ENCODE data around the gene EEIG1.

DNA sequence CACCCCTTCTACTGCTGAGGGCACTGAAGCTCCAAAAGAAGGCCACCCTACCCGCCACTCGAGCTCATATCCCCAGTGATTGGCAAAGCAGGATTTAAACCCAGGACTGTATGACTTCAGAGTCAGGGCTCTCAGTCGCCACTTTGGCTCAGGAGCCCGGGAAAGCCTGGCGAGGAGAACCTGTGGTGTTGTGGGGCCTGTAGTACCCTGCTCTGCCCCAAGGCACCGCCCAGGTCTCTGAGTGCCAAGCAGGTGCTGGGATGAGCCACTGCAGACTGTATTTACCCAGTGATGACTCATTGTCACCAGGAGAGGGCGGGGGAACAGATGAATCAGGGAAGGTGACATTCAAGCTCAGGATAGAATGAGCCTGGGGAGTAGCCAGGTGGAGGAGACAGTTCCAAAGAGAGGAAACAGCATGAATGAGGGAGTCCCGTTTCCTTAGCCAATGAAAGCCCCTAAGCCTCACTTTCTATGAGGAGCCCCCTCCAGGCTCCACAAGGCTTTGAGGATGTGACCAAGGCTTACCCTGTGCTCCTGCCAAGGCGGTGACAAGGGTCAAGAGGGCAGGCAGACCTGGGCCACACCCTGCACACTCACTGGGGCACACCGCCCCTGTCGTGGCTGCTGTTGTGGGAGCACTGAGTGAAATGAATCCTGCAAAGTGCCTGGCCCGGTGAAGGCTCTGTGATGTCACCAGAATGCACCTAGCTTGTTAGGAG lies 25.3 kb downstream of the EEIG1 start:
- TF ChIP-seq EZH2 (optimal IDR thresholded peaks at IDR 0.05; ENCODE audit: low read depth, low read length) (no peak), CTCF (IDR thresholded peaks at IDR 0.05; ENCODE audit: low read length) (peak; percentile 82), EZH2phosphoT487 (IDR thresholded peaks at IDR 0.05; ENCODE audit: low read length) (no peak)

All from MM.1S (cell line).